Suprapubic skin (tissue), 3 donors: ENCODE results near the gene ZNHIT1.

Experiments
- POLR2A ChIP-seq, 2 donors: fragments of 450-650 bp; IDR thresholded peaks; one replicate each; pipeline ENCODE4 v1.6.1; 2017; ENCODE audit warnings: antibody characterized with exemption in 2 of 2, mild to moderate bottlenecking in 2 of 2, moderate library complexity in 2 of 2
- TF ChIP-seq, protein P1 (sequence below), 2 donors: fragments of 200-600 bp in 1 of 2; fragments of 450-650 bp in 1 of 2; sonication (generic) in 1 of 2; IDR thresholded peaks; one replicate each; pipeline ENCODE4 v1.5.1; 2016 to 2019; ENCODE audit warnings: antibody characterized with exemption in 2 of 2, mild to moderate bottlenecking in 1 of 2, moderate library complexity in 1 of 2

DNA sequence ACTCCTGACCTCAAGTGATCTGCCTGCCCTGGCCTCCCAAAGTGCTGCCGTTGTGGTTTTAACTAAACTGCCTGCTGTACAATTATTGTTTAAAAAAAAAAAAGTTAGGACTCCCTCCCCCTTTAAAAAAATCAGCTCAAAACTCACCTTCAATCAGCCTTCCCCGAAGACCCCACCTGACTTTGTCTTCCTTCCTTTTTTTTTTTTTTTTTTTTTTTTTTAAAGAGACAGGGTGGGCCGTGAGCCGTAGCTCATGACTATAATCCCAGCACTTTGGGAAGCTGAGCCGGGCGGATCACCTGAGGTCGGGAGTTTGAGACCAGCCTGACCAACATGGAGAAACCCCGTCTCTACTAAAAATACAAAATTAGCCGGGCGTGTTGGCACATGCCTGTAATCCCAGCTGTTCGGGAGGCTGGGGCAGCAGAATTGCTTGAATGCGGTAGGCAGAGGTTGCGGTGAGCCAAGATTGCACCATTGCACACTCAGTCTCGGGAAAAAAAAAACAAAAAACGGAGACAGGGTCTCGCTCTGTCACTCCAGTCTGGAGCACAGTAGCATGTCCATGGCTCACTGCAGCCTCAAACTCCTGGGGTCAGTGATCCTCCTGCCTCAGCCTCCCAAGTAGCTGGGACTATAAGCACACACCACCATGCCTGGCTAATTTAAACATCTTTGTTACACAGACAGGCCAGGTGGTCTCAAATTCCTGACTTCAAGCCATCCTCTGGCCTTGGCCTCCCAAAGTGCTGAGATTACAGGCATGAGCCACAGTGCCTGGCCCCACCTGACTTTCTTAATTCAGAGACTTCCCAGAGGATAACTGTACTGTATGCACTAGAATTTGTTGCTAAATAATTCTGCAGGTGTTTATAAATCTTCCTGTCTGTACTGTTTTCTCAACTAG is 23.7 kb downstream of the ZNHIT1 start:
- TF ChIP-seq, protein P1, sequence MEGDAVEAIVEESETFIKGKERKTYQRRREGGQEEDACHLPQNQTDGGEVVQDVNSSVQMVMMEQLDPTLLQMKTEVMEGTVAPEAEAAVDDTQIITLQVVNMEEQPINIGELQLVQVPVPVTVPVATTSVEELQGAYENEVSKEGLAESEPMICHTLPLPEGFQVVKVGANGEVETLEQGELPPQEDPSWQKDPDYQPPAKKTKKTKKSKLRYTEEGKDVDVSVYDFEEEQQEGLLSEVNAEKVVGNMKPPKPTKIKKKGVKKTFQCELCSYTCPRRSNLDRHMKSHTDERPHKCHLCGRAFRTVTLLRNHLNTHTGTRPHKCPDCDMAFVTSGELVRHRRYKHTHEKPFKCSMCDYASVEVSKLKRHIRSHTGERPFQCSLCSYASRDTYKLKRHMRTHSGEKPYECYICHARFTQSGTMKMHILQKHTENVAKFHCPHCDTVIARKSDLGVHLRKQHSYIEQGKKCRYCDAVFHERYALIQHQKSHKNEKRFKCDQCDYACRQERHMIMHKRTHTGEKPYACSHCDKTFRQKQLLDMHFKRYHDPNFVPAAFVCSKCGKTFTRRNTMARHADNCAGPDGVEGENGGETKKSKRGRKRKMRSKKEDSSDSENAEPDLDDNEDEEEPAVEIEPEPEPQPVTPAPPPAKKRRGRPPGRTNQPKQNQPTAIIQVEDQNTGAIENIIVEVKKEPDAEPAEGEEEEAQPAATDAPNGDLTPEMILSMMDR (IDR thresholded peaks at IDR 0.05), result no peak
- no peak for TF ChIP-seq POLR2A (IDR thresholded peaks at IDR 0.05)
